Esophagus (tissue), 2 donors: ENCODE data around the gene CACYBP. TPM values are rescaled to one million over a fixed set of nuclear protein-coding genes. Genes with fewer than 3 reads are reported as not detected.

Source experiments
- H3K27ac ChIP-seq, 2 donors: one replicate each; pipeline ENCODE4 v1.5.1; 2013; ENCODE audit warnings: low read depth in 2 of 2, mild to moderate bottlenecking in 2 of 2, inconsistent platforms in 1 of 2, low read length in 1 of 2, moderate library complexity in 1 of 2
- H3K27me3 ChIP-seq, 2 donors: one replicate each; pipeline ENCODE4 v1.6.1; 2013; ENCODE audit warnings: low read length in 2 of 2, control low read depth in 1 of 2, mild to moderate bottlenecking in 1 of 2; ENCODE audit not compliant: insufficient read depth in 2 of 2, control insufficient read depth in 1 of 2
- H3K36me3 ChIP-seq, 2 donors: one replicate each; pipeline ENCODE4 v1.6.1; 2013; ENCODE audit warnings: low read length in 1 of 2; ENCODE audit not compliant: control insufficient read depth in 2 of 2, insufficient read depth in 2 of 2
- H3K4me1 ChIP-seq, 2 donors: one replicate each; pipeline ENCODE4 v1.6.1; 2013; ENCODE audit warnings: low read length in 1 of 2; ENCODE audit not compliant: control insufficient read depth in 2 of 2, insufficient read depth in 2 of 2
- H3K4me3 ChIP-seq, 2 donors: one replicate each; pipeline ENCODE4 v1.5.1; 2013; ENCODE audit warnings: low read length in 2 of 2, mild to moderate bottlenecking in 2 of 2, low read depth in 1 of 2, moderate library complexity in 1 of 2
- H3K9me3 ChIP-seq, 2 donors: one replicate each; pipeline ENCODE4 v1.6.1; 2013; ENCODE audit warnings: mild to moderate bottlenecking in 2 of 2, low read depth in 1 of 2, low read length in 1 of 2, moderate library complexity in 1 of 2; ENCODE audit not compliant: control insufficient read depth in 2 of 2, insufficient read depth in 1 of 2
- WGBS, 2 donors: extraction: QIAGEN DNeasy Blood & Tissue Kit; methylation state at CpG; one replicate each; pipeline ENCODE4 v1.1.7; 2013; 5-methylcytosine and 5-hydroxymethylcytosine counted together
- polyA plus RNA-seq, 2 donors: library from polyadenylated mRNA; stranded (reverse); fragments of 200-250 nt; gene quantifications; one replicate each; pipeline ENCODE4 v1.2.3, GENCODE V29; 2013
- donor health status: healthy with polysubstance abuse.
- donor health status: Bipolar disorder and iron deficiency.

The CACYBP gene
- polyA plus RNA-seq, 2 donors, result 24.2 to 66.8 TPM

GRCh38 chr1:175045097-175045496, 45.4 kb downstream of the CACYBP start:
- Histone ChIP-seq H3K36me3 (no peaks in the 10 kb centered on the region), H3K27ac (no peak overlapping the region), H3K4me3 (no peak overlapping the region), H3K9me3 (no peaks in the 10 kb centered on the region), H3K4me1 (no peaks in the 10 kb centered on the region), H3K27me3 (no peaks in the 10 kb centered on the region)
- 94 to 96% methylated on average over 19 of the region's 19 CpGs for WGBS, 2 donors

DNA sequence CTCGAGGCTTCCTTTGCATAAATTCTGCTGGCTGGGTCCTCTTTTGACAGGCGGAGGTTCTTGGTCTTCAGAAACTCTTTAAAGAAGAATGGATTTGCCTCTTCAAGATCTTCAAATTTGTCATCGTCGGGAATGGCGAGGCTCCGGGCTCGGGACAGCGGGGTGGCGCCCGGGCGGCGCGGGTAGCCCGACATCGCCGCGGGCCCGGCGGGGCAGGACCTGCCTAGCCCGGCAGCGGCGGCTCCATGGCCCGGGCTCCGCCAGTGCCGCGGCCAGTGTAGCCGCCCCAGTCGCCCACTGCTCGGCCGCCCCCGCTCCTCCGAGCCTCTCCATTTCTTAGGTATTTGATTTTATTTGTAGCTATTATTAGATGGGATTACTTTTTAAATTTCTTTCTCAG, 45.8 kb downstream of the CACYBP start:
- WGBS, 2 donors, result 97 to 98% methylated on average over 32 of the region's 32 CpGs
- no peaks in the 10 kb centered on the region for H3K4me1 ChIP-seq
- no peak overlapping the region for H3K4me3 ChIP-seq
- no peak overlapping the region for H3K27ac ChIP-seq
- no peaks in the 10 kb centered on the region for H3K27me3 ChIP-seq
- H3K36me3 ChIP-seq, result no peaks in the 10 kb centered on the region
- no peaks in the 10 kb centered on the region for H3K9me3 ChIP-seq

GRCh38 chr1:175050992-175051391, 51.2 kb downstream of the CACYBP start:
- Histone ChIP-seq H3K27me3 (no peaks in the 10 kb centered on the region), H3K4me1 (no peaks in the 10 kb centered on the region), H3K9me3 (no peaks in the 10 kb centered on the region), H3K36me3 (no peaks in the 10 kb centered on the region), H3K27ac (no peak overlapping the region), H3K4me3 (no peak overlapping the region)
- 87 to 89% methylated on average over 2 of the region's 2 CpGs for WGBS, 2 donors

- no peak overlapping the region for H3K27ac ChIP-seq
- no peaks in the 10 kb centered on the region for H3K27me3 ChIP-seq
- H3K4me1 ChIP-seq, result no peaks in the 10 kb centered on the region
- H3K9me3 ChIP-seq, result no peaks in the 10 kb centered on the region
- H3K36me3 ChIP-seq, result no peaks in the 10 kb centered on the region
- H3K4me3 ChIP-seq, result no peak overlapping the region
- WGBS, 2 donors, result 77 to 80% methylated on average over 3 of the region's 3 CpGs
Observed at GRCh38 chr1:175054736-175055135, 55.0 kb downstream of the CACYBP start.

Other genes with a start within 250 kb of the CACYBP start
- gene MRPS14, start 23.5 kb downstream of the CACYBP start, polyA plus RNA-seq, result 10 to 100 TPM in 1 of 2 donors, 1 to 10 TPM in 1; 6.7 to 21.2 TPM
- under 1 TPM; 0.07 to 0.08 TPM for gene TNN, start 67.9 kb downstream of the CACYBP start, polyA plus RNA-seq
- 1 to 10 TPM; 2.3 to 4.0 TPM for gene KIAA0040, start 192.8 kb downstream of the CACYBP start, polyA plus RNA-seq